Vagina (tissue), 2 donors: ENCODE measurements around the gene ADGRG3. TPM values are rescaled to one million over a fixed set of nuclear protein-coding genes. Genes with fewer than 3 reads are reported as not detected.

Experiments
- DNase-seq, 2 donors: peaks; one replicate each; pipeline ENCODE4 v3.0.0-alpha.2; 2017; ENCODE audit errors: extremely low spot score in 2 of 2
- H3K27ac ChIP-seq: fragments of 200-600 bp; sonication (generic); one replicate; pipeline ENCODE4 v1.5.1; 2019
- H3K27me3 ChIP-seq: fragments of 200-600 bp; sonication (generic); one replicate; pipeline ENCODE4 v1.5.1; 2019
- H3K36me3 ChIP-seq, 2 donors: fragments of 200-600 bp; sonication (generic); one replicate each; pipeline ENCODE4 v1.5.1; 2017 to 2019
- H3K4me1 ChIP-seq: fragments of 200-600 bp; sonication (generic); one replicate; pipeline ENCODE4 v1.5.1; 2019
- H3K4me3 ChIP-seq, 2 donors: fragments of 200-600 bp; sonication (generic); 1 replicate in 1 of 2; 2 replicates in 1 of 2; pipeline ENCODE4 v1.5.1; 2016 to 2019
- H3K9me3 ChIP-seq: fragments of 200-600 bp; sonication (generic); one replicate; pipeline ENCODE4 v1.5.1; 2019
- CTCF ChIP-seq, 3 experiments: fragments of 450-650 bp in 2 of 3; fragments of 200-600 bp in 1 of 3; sonication (generic) in 1 of 3; IDR thresholded peaks; one replicate each; pipeline ENCODE4 v1.5.1; 2017 to 2019; ENCODE audit warnings: antibody characterized with exemption in 3 of 3, mild to moderate bottlenecking in 2 of 3, moderate library complexity in 2 of 3
- POLR2A ChIP-seq, 2 donors: fragments of 450-650 bp; IDR thresholded peaks; one replicate each; pipeline ENCODE4 v1.6.1; 2017; ENCODE audit warnings: antibody characterized with exemption in 2 of 2, mild to moderate bottlenecking in 2 of 2, moderate library complexity in 2 of 2
- POLR2AphosphoS5 ChIP-seq, 2 donors: sonication (generic); formaldehyde crosslinking; IDR thresholded peaks; one replicate each; pipeline ENCODE4 v1.9.0; 2017; ENCODE audit warnings: antibody characterized with exemption in 2 of 2, mild to moderate bottlenecking in 2 of 2, low read depth in 1 of 2; ENCODE audit not compliant: insufficient read depth in 1 of 2
- intact Hi-C: fragments of 100-400 bp; cut with DNase I; formaldehyde crosslinking; loops from one replicate; pipeline ENCODE4 v1.15.1; 2023
- total RNA-seq: library from RNA; depleted of rRNA; stranded (reverse); fragments of >200 nt; gene quantifications from one replicate; pipeline ENCODE4 v1.2.3, GENCODE V29; 2016

ADGRG3 gene
- total RNA-seq, 1 donor from 2014 or later = 10.3 TPM

GRCh38 chr16:57676553-57677085 lies 8.5 kb downstream of the ADGRG3 start:
- Histone ChIP-seq H3K36me3 (no peaks in the 10 kb centered on the region), H3K4me1 (no peaks in the 10 kb centered on the region)

GRCh38 chr16:57677622-57678369 lies 9.7 kb downstream of the ADGRG3 start:
- Histone ChIP-seq H3K4me1 (no peaks in the 10 kb centered on the region), H3K4me3 (no peak overlapping the region), H3K27me3 (no peaks in the 10 kb centered on the region), H3K9me3 (no peaks in the 10 kb centered on the region), H3K27ac (no peak overlapping the region), H3K36me3 (no peaks in the 10 kb centered on the region)
- DNase-seq = no peak
- TF ChIP-seq CTCF (IDR thresholded peaks at IDR 0.05) = no peak
- no peak for TF ChIP-seq POLR2A (IDR thresholded peaks at IDR 0.05)
- TF ChIP-seq POLR2AphosphoS5 (IDR thresholded peaks at IDR 0.05; ENCODE audit: insufficient read depth in 1 of 2, low read depth in 1 of 2) = no peak
- intact Hi-C loops = no loop called here

More at GRCh38 chr16:57676553-57677085, 8.5 kb downstream of the ADGRG3 start:
- intact Hi-C loops = no loop called here
- TF ChIP-seq POLR2AphosphoS5 (IDR thresholded peaks at IDR 0.05; ENCODE audit: insufficient read depth in 1 of 2, low read depth in 1 of 2) (no peak), POLR2A (IDR thresholded peaks at IDR 0.05) (no peak), CTCF (IDR thresholded peaks at IDR 0.05) (no peak)
- DNase-seq = no peak
- Histone ChIP-seq H3K4me3 (no peak overlapping the region), H3K9me3 (no peaks in the 10 kb centered on the region), H3K27me3 (no peaks in the 10 kb centered on the region), H3K27ac (no peak overlapping the region)

- intact Hi-C loops = no loop called here
- no peak for DNase-seq
- Histone ChIP-seq H3K4me3 (no peak overlapping the region), H3K4me1 (no peaks in the 10 kb centered on the region), H3K36me3 (no peaks in the 10 kb centered on the region), H3K27me3 (no peaks in the 10 kb centered on the region), H3K9me3 (no peaks in the 10 kb centered on the region), H3K27ac (no peak overlapping the region)
- no peak for TF ChIP-seq POLR2A (IDR thresholded peaks at IDR 0.05)
- no peak for TF ChIP-seq POLR2AphosphoS5 (IDR thresholded peaks at IDR 0.05; ENCODE audit: insufficient read depth in 1 of 2, low read depth in 1 of 2)
- TF ChIP-seq CTCF (IDR thresholded peaks at IDR 0.05) = no peak
Measured at GRCh38 chr16:57679016-57679415, 10.9 kb downstream of the ADGRG3 start.

- TF ChIP-seq POLR2A (IDR thresholded peaks at IDR 0.05) = no peak
- no peak for TF ChIP-seq CTCF (IDR thresholded peaks at IDR 0.05)
- no peak for TF ChIP-seq POLR2AphosphoS5 (IDR thresholded peaks at IDR 0.05; ENCODE audit: insufficient read depth in 1 of 2, low read depth in 1 of 2)
- H3K9me3 ChIP-seq = no peaks in the 10 kb centered on the region
- intact Hi-C loops = no loop called here
- DNase-seq = no peak
- H3K4me3 ChIP-seq = no peak overlapping the region
- no peaks in the 10 kb centered on the region for H3K36me3 ChIP-seq
- no peaks in the 10 kb centered on the region for H3K27me3 ChIP-seq
- H3K27ac ChIP-seq = no peak overlapping the region
- H3K4me1 ChIP-seq = no peaks in the 10 kb centered on the region
Measured at GRCh38 chr16:57679767-57680482, 11.8 kb downstream of the ADGRG3 start.
